ENCODE measurements around the gene THUMPD2. TPM values are rescaled to one million over a fixed set of nuclear protein-coding genes. Genes with fewer than 3 reads are reported as not detected.

THUMPD2 gene
- polyA plus RNA-seq, 1 donor (not counting 4 experiments of a cell fraction or from before 2014, with no cell fraction given) = 18.2 TPM

GRCh38 chr2:39715095-39715494 lies 64.0 kb downstream of the THUMPD2 start:
- TF ChIP-seq EZH2 (IDR thresholded peaks at IDR 0.05; ENCODE audit: low read length) (no peak), CTCF (optimal IDR thresholded peaks at IDR 0.05 in 1 of 3, IDR thresholded peaks at IDR 0.05 in 1 of 3, conservative IDR thresholded peaks at IDR 0.05 in 1 of 3; ENCODE audit: extremely low read depth in 1 of 3, insufficient read depth in 2 of 3, low read length in 3 of 3) (no peak)
- H3K9me3 ChIP-seq (ENCODE audit: control insufficient read depth, low read depth, low read length) = no peaks in the 10 kb centered on the region
- no peak overlapping the region for H3K4me3 ChIP-seq (ENCODE audit: control insufficient read depth in 2 of 3, extremely low read depth in 1 of 3, insufficient read depth in 2 of 3, low read depth in 1 of 3, low read length in 3 of 3)
- H3K27me3 ChIP-seq (ENCODE audit: control insufficient read depth, extremely low read depth, insufficient read depth, low read length) = peaks cover 5% of the 10 kb centered on the region
- H3K4me1 ChIP-seq (ENCODE audit: control insufficient read depth, extremely low read depth, insufficient read depth, low read length) = no peaks in the 10 kb centered on the region
- H3K9ac ChIP-seq (ENCODE audit: control insufficient read depth, extremely low read depth, insufficient read depth, low read length) = no peak overlapping the region
- no peaks in the 10 kb centered on the region for H3K36me3 ChIP-seq (ENCODE audit: control insufficient read depth in 2 of 2, extremely low read depth in 1 of 2, insufficient read depth in 2 of 2, low read length in 2 of 2)
- dilution Hi-C loops (cut with MboI; ENCODE audit: extremely low pct_ligation_motif_present, low sequenced_read_pairs) = no loop called here
- H4K20me1 ChIP-seq (ENCODE audit: control insufficient read depth, extremely low read depth, insufficient read depth, low read length) = no peaks in the 10 kb centered on the region
- H3K4me2 ChIP-seq (ENCODE audit: control insufficient read depth, extremely low read depth, insufficient read depth, low read depth, low read length) = no peak overlapping the region
- H3K9me1 ChIP-seq (ENCODE audit: control insufficient read depth, extremely low read depth, insufficient read depth, low read length) = no peaks in the 10 kb centered on the region
- no peaks in the 10 kb centered on the region for H3K79me2 ChIP-seq (ENCODE audit: control insufficient read depth, insufficient read depth, low read length)
- FAIRE-seq = no peak
- H2AFZ ChIP-seq (ENCODE audit: control insufficient read depth, low read length) = no peak overlapping the region
- no peak for DNase-seq (ENCODE audit: low read depth, low spot score)
- H3K27ac ChIP-seq (ENCODE audit: control insufficient read depth, insufficient read depth, low read length) = no peak overlapping the region

- TF ChIP-seq CTCF (optimal IDR thresholded peaks at IDR 0.05 in 1 of 3, IDR thresholded peaks at IDR 0.05 in 1 of 3, conservative IDR thresholded peaks at IDR 0.05 in 1 of 3; ENCODE audit: extremely low read depth in 1 of 3, insufficient read depth in 2 of 3, low read length in 3 of 3) (no peak), EZH2 (IDR thresholded peaks at IDR 0.05; ENCODE audit: low read length) (no peak)
- H3K27ac ChIP-seq (ENCODE audit: control insufficient read depth, insufficient read depth, low read length) = no peak overlapping the region
- H3K4me3 ChIP-seq (ENCODE audit: control insufficient read depth in 2 of 3, extremely low read depth in 1 of 3, insufficient read depth in 2 of 3, low read depth in 1 of 3, low read length in 3 of 3) = no peak overlapping the region
- no peaks in the 10 kb centered on the region for H3K9me1 ChIP-seq (ENCODE audit: control insufficient read depth, extremely low read depth, insufficient read depth, low read length)
- FAIRE-seq (no peak), DNase-seq (ENCODE audit: low read depth, low spot score) (no peak)
- no peaks in the 10 kb centered on the region for H3K4me1 ChIP-seq (ENCODE audit: control insufficient read depth, extremely low read depth, insufficient read depth, low read length)
- no peaks in the 10 kb centered on the region for H3K36me3 ChIP-seq (ENCODE audit: control insufficient read depth in 2 of 2, extremely low read depth in 1 of 2, insufficient read depth in 2 of 2, low read length in 2 of 2)
- H4K20me1 ChIP-seq (ENCODE audit: control insufficient read depth, extremely low read depth, insufficient read depth, low read length) = peaks cover 3% of the 10 kb centered on the region
- no peaks in the 10 kb centered on the region for H3K79me2 ChIP-seq (ENCODE audit: control insufficient read depth, insufficient read depth, low read length)
- H3K4me2 ChIP-seq (ENCODE audit: control insufficient read depth, extremely low read depth, insufficient read depth, low read depth, low read length) = no peak overlapping the region
- peaks cover 10% of the 10 kb centered on the region for H3K27me3 ChIP-seq (ENCODE audit: control insufficient read depth, extremely low read depth, insufficient read depth, low read length)
- no peak overlapping the region for H3K9ac ChIP-seq (ENCODE audit: control insufficient read depth, extremely low read depth, insufficient read depth, low read length)
- no peak overlapping the region for H2AFZ ChIP-seq (ENCODE audit: control insufficient read depth, low read length)
- H3K9me3 ChIP-seq (ENCODE audit: control insufficient read depth, low read depth, low read length) = no peaks in the 10 kb centered on the region
- dilution Hi-C loops (cut with MboI; ENCODE audit: extremely low pct_ligation_motif_present, low sequenced_read_pairs) = no loop called here
Observed at GRCh38 chr2:39712953-39713352, 66.1 kb downstream of the THUMPD2 start.

All from keratinocyte (primary cell).